H1 (cell line): ENCODE data around the gene COL26A1. TPM values are rescaled to one million over a fixed set of nuclear protein-coding genes. Genes with fewer than 3 reads are reported as not detected.

Source experiments
- ATF2 ChIP-seq: IDR thresholded peaks from 2 replicates; pipeline ENCODE4 v1.6.1; 2012; ENCODE audit warnings: low read length, inconsistent platforms
- polyA plus RNA-seq, 7 experiments: library from polyadenylated mRNA; depleted of rRNA in 3 of 7; stranded (reverse) in 5 of 7; unstranded in 2 of 7; fragments of >200 nt in 5 of 7; fragments of 200-250 nt in 2 of 7; gene quantifications; 1 replicate in 5 of 7; 2 replicates in 1 of 7; 4 replicates in 1 of 7; pipeline versions ENCODE4 v1.2.1 to v1.2.3, GENCODE V29; 2011 to 2013; ENCODE audit warnings: missing spikeins in 2 of 7, mixed read lengths in 2 of 7
- total RNA-seq: library from RNA; stranded (reverse); fragmentation: NEBNext Ultra II Directional; extraction: Animal tissue kit (Norgen Biotek cat#: 25700); gene quantifications from 2 replicates; pipeline ENCODE4 v1.2.1, GENCODE V29; 2021

Gene COL26A1
- total and polyA plus RNA-seq, 2 of the 8 experiments (the other 6 are each of a cell fraction or from before 2014, with no cell fraction given): 51.1 to 68.8 TPM

GRCh38 chr7:101352920-101353308 is 9.8 kb upstream of the COL26A1 start (continued):
- TF ChIP-seq ATF2: no peak
